GM19240 (cell line): ENCODE measurements around the gene EARS2.
A peak's percentile ranks its signal among the peaks of the same experiment; 100 is the strongest.
"Not testable (repeated sequence)": the region's sequence is repeated elsewhere in the genome, so short reads cannot be mapped to it uniquely, and the experiment has no call there.

ENCODE experiments used
- DNase-seq: peaks from one replicate; pipeline ENCODE4 v3.0.0; 2011; ENCODE audit warnings: low spot score; ENCODE audit not compliant: insufficient read length

The EARS2 gene

GRCh38 chr16:23556881-23557778, at the start of gene EARS2, which contains the start of gene UBFD1:
Gene EARS2 (minus strand): TSS chr16:23557350. CDS start chr16:23557343, 7 bp downstream.
Gene UBFD1 (plus strand): TSS chr16:23557727. CDS start chr16:23557743, 16 bp downstream.
- peak; percentile 83 for DNase-seq

- no peak for DNase-seq
Observed at GRCh38 chr16:23597003-23597756, 40.0 kb upstream of the EARS2 start.

- peak; percentile 92 for DNase-seq
Observed at GRCh38 chr16:23595951-23596720, 39.0 kb upstream of the EARS2 start, which contains the start of gene NDUFAB1. Gene NDUFAB1 (minus strand): TSS chr16:23596316. CDS start chr16:23596290, 26 bp downstream.

GRCh38 chr16:23595246-23595950, 38.2 kb upstream of the EARS2 start:
- no peak for DNase-seq

- DNase-seq: no peak
Observed at GRCh38 chr16:23594186-23594585, 37.0 kb upstream of the EARS2 start.

- DNase-seq: no peak
Observed at GRCh38 chr16:23590181-23590580, 33.0 kb upstream of the EARS2 start.

GRCh38 chr16:23587726-23588125, 30.6 kb upstream of the EARS2 start:
- DNase-seq: no peak

GRCh38 chr16:23584186-23585076, 27.3 kb upstream of the EARS2 start:
- no peak for DNase-seq

GRCh38 chr16:23583271-23583670, 26.1 kb upstream of the EARS2 start:
- not testable (repeated sequence) for DNase-seq

- DNase-seq: no peak
Observed at GRCh38 chr16:23581764-23582163, 24.6 kb upstream of the EARS2 start.

- DNase-seq: no peak
Observed at GRCh38 chr16:23580391-23580790, 23.2 kb upstream of the EARS2 start.

- no peak for DNase-seq
Observed at GRCh38 chr16:23579371-23579770, 22.2 kb upstream of the EARS2 start.

- no peak for DNase-seq
Observed at GRCh38 chr16:23578101-23578830, 21.1 kb upstream of the EARS2 start.

GRCh38 chr16:23577493-23577892, 20.3 kb upstream of the EARS2 start:
- DNase-seq: no peak

- no peak for DNase-seq
Observed at GRCh38 chr16:23575834-23576233, 18.7 kb upstream of the EARS2 start.

GRCh38 chr16:23573817-23574216, 16.7 kb upstream of the EARS2 start:
- no peak for DNase-seq

- DNase-seq: no peak
Observed at GRCh38 chr16:23572394-23572793, 15.2 kb upstream of the EARS2 start.

- DNase-seq: no peak
Observed at GRCh38 chr16:23571895-23572294, 14.7 kb upstream of the EARS2 start.

GRCh38 chr16:23570992-23571632, 14.0 kb upstream of the EARS2 start:
- peak; percentile 14 for DNase-seq
